ENCODE results near the gene TBCA. TPM values are rescaled to one million over a fixed set of nuclear protein-coding genes. Genes with fewer than 3 reads are reported as not detected.

Gene TBCA
- total and polyA plus RNA-seq, 9 donors, result 143 to 361 (median 255) TPM

- peaks cover 8% of the 10 kb centered on the region for H3K4me1 ChIP-seq (ENCODE audit: control insufficient read depth, insufficient read depth, low read length)
- 39% methylated on average over 2 of the region's 14 CpGs for WGBS (ENCODE audit: insufficient coverage)
- no peaks in the 10 kb centered on the region for H3K27me3 ChIP-seq (ENCODE audit: control insufficient read depth, insufficient read depth, low read length)
- peak overlapping the region; percentile 81 for H3K4me3 ChIP-seq (ENCODE audit: low read length)
- peaks cover 7% of the 10 kb centered on the region for H3K36me3 ChIP-seq (ENCODE audit: control insufficient read depth, insufficient read depth, low read length)
- DNase-seq, result no peak
- H3K27ac ChIP-seq (ENCODE audit: low read length), result no peak overlapping the region
- no peaks in the 10 kb centered on the region for H3K9me3 ChIP-seq (replicated peaks; ENCODE audit: control insufficient read depth, low read depth, low read length)
Observed at GRCh38 chr5:77776554-77777206, 541 bp upstream of the TBCA start.

- Histone ChIP-seq H3K4me3 (ENCODE audit: low read length) (peak overlapping the region; percentile 81), H3K4me1 (ENCODE audit: control insufficient read depth, insufficient read depth, low read length) (peaks cover 8% of the 10 kb centered on the region), H3K27me3 (ENCODE audit: control insufficient read depth, insufficient read depth, low read length) (no peaks in the 10 kb centered on the region), H3K27ac (ENCODE audit: low read length) (peak overlapping the region; percentile 97), H3K9me3 (replicated peaks; ENCODE audit: control insufficient read depth, low read depth, low read length) (no peaks in the 10 kb centered on the region), H3K36me3 (ENCODE audit: control insufficient read depth, insufficient read depth, low read length) (peaks cover 13% of the 10 kb centered on the region)
- no peak for DNase-seq
- 7% methylated on average over 9 of the region's 13 CpGs for whole genome bisulfite sequencing (ENCODE audit: insufficient coverage)
Observed at GRCh38 chr5:77774981-77775789, 954 bp downstream of the TBCA start.

- peaks cover 16% of the 10 kb centered on the region for H3K36me3 ChIP-seq (ENCODE audit: control insufficient read depth, insufficient read depth, low read length)
- H3K9me3 ChIP-seq (replicated peaks; ENCODE audit: control insufficient read depth, low read depth, low read length), result no peaks in the 10 kb centered on the region
- no peak for DNase-seq
- no CpG with 5 or more reads among the region's 3 CpGs for WGBS (ENCODE audit: insufficient coverage)
- H3K27ac ChIP-seq (ENCODE audit: low read length), result no peak overlapping the region
- no peaks in the 10 kb centered on the region for H3K27me3 ChIP-seq (ENCODE audit: control insufficient read depth, insufficient read depth, low read length)
- peaks cover 8% of the 10 kb centered on the region for H3K4me1 ChIP-seq (ENCODE audit: control insufficient read depth, insufficient read depth, low read length)
- no peak overlapping the region for H3K4me3 ChIP-seq (ENCODE audit: low read length)
Observed at GRCh38 chr5:77773734-77774280, 2.3 kb downstream of the TBCA start.

- Histone ChIP-seq H3K4me1 (ENCODE audit: control insufficient read depth, insufficient read depth, low read length) (peaks cover 8% of the 10 kb centered on the region), H3K4me3 (ENCODE audit: low read length) (no peak overlapping the region), H3K9me3 (replicated peaks; ENCODE audit: control insufficient read depth, low read depth, low read length) (no peaks in the 10 kb centered on the region), H3K27me3 (ENCODE audit: control insufficient read depth, insufficient read depth, low read length) (no peaks in the 10 kb centered on the region), H3K36me3 (ENCODE audit: control insufficient read depth, insufficient read depth, low read length) (peaks cover 18% of the 10 kb centered on the region), H3K27ac (ENCODE audit: low read length) (no peak overlapping the region)
- DNase-seq, result no peak
Observed at GRCh38 chr5:77772729-77773128, 3.4 kb downstream of the TBCA start.

GRCh38 chr5:77771452-77771851 lies 4.7 kb downstream of the TBCA start:
- peaks cover 8% of the 10 kb centered on the region for H3K4me1 ChIP-seq (ENCODE audit: control insufficient read depth, insufficient read depth, low read length)
- DNase-seq, result no peak
- 67% methylated on average over 3 of the region's 5 CpGs for WGBS (ENCODE audit: insufficient coverage)
- H3K27ac ChIP-seq (ENCODE audit: low read length), result no peak overlapping the region
- no peak overlapping the region for H3K4me3 ChIP-seq (ENCODE audit: low read length)
- H3K36me3 ChIP-seq (ENCODE audit: control insufficient read depth, insufficient read depth, low read length), result peaks cover 19% of the 10 kb centered on the region
- H3K27me3 ChIP-seq (ENCODE audit: control insufficient read depth, insufficient read depth, low read length), result no peaks in the 10 kb centered on the region
- no peaks in the 10 kb centered on the region for H3K9me3 ChIP-seq (replicated peaks; ENCODE audit: control insufficient read depth, low read depth, low read length)

GRCh38 chr5:77770293-77771005 lies 5.7 kb downstream of the TBCA start:
- H3K9me3 ChIP-seq (replicated peaks; ENCODE audit: control insufficient read depth, low read depth, low read length), result no peaks in the 10 kb centered on the region
- WGBS (ENCODE audit: insufficient coverage), result 100% methylated on average over 3 of the region's 4 CpGs
- no peak overlapping the region for H3K27ac ChIP-seq (ENCODE audit: low read length)
- H3K4me1 ChIP-seq (ENCODE audit: control insufficient read depth, insufficient read depth, low read length), result peaks cover 8% of the 10 kb centered on the region
- DNase-seq, result no peak
- no peaks in the 10 kb centered on the region for H3K27me3 ChIP-seq (ENCODE audit: control insufficient read depth, insufficient read depth, low read length)
- H3K36me3 ChIP-seq (ENCODE audit: control insufficient read depth, insufficient read depth, low read length), result peaks cover 19% of the 10 kb centered on the region
- no peak overlapping the region for H3K4me3 ChIP-seq (ENCODE audit: low read length)

GRCh38 chr5:77768978-77769377 lies 7.2 kb downstream of the TBCA start:
- Histone ChIP-seq H3K27ac (ENCODE audit: low read length) (no peak overlapping the region), H3K4me3 (ENCODE audit: low read length) (no peak overlapping the region), H3K36me3 (ENCODE audit: control insufficient read depth, insufficient read depth, low read length) (peaks cover 16% of the 10 kb centered on the region), H3K27me3 (ENCODE audit: control insufficient read depth, insufficient read depth, low read length) (no peaks in the 10 kb centered on the region), H3K4me1 (ENCODE audit: control insufficient read depth, insufficient read depth, low read length) (peaks cover 2% of the 10 kb centered on the region), H3K9me3 (replicated peaks; ENCODE audit: control insufficient read depth, low read depth, low read length) (no peaks in the 10 kb centered on the region)
- no peak for DNase-seq

GRCh38 chr5:77767301-77767700 lies 8.8 kb downstream of the TBCA start:
- no peaks in the 10 kb centered on the region for H3K27me3 ChIP-seq (ENCODE audit: control insufficient read depth, insufficient read depth, low read length)
- H3K4me1 ChIP-seq (ENCODE audit: control insufficient read depth, insufficient read depth, low read length), result no peaks in the 10 kb centered on the region
- H3K9me3 ChIP-seq (replicated peaks; ENCODE audit: control insufficient read depth, low read depth, low read length), result peaks cover 7% of the 10 kb centered on the region
- no peak for DNase-seq
- peaks cover 14% of the 10 kb centered on the region for H3K36me3 ChIP-seq (ENCODE audit: control insufficient read depth, insufficient read depth, low read length)
- no CpG with 5 or more reads among the region's 1 CpG for WGBS (ENCODE audit: insufficient coverage)
- no peak overlapping the region for H3K27ac ChIP-seq (ENCODE audit: low read length)
- H3K4me3 ChIP-seq (ENCODE audit: low read length), result no peak overlapping the region

- peak; percentile 14 for DNase-seq
- Histone ChIP-seq H3K4me1 (ENCODE audit: control insufficient read depth, insufficient read depth, low read length) (no peaks in the 10 kb centered on the region), H3K27ac (ENCODE audit: low read length) (no peak overlapping the region), H3K36me3 (ENCODE audit: control insufficient read depth, insufficient read depth, low read length) (peaks cover 2% of the 10 kb centered on the region), H3K27me3 (ENCODE audit: control insufficient read depth, insufficient read depth, low read length) (no peaks in the 10 kb centered on the region), H3K9me3 (replicated peaks; ENCODE audit: control insufficient read depth, low read depth, low read length) (peaks cover 7% of the 10 kb centered on the region), H3K4me3 (ENCODE audit: low read length) (no peak overlapping the region)
- WGBS (ENCODE audit: insufficient coverage), result no CpG with 5 or more reads among the region's 3 CpGs
Observed at GRCh38 chr5:77761606-77762005, 14.5 kb downstream of the TBCA start.
